ENCODE results near the gene SLC39A1. TPM values are rescaled to one million over a fixed set of nuclear protein-coding genes. Genes with fewer than 3 reads are reported as not detected.

The SLC39A1 gene
- total and polyA plus RNA-seq, 2 donors (not counting 3 experiments of a cell fraction or from before 2014, with no cell fraction given) = 75.8 to 98.0 TPM

DNA sequence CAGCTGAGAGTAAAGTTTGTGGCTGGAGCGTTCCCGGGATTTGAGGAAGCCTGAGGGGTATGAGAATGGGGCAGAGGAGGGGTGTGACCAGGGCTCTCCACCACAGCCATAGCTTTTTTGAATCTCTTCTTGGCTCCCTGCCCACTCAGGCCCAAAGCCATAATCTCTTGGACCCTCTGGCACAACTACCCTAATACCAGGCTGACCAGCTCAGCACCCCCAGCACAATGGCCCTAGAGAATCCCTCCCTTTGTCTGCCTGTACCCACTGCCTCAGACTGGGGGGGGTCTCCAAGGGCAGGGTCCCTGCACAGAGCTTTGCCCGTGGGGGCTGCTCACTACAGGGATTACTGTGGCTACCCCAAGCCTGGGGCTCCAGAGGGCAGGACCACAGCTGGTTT lies 24.3 kb downstream of the SLC39A1 start:
- CTCF ChIA-PET = interaction anchor here (1.9 to 2.8 kb wide), 2 partner anchors 10 to 118 kb away, joined by 5 to 15 read pairs; no protein-coding TSS in a partner anchor
- H4K20me1 ChIP-seq (replicated peaks; ENCODE audit: control insufficient read depth, extremely low read depth, insufficient read depth, low read length) = no peaks in the 10 kb centered on the region
- dilution Hi-C loops (cut with MboI; ENCODE audit: extremely low pct_ligation_motif_present, low sequenced_read_pairs) = no loop called here
- H3K4me1 ChIP-seq (ENCODE audit: control insufficient read depth, extremely low read depth, insufficient read depth, low read length) = no peaks in the 10 kb centered on the region
- H2AFZ ChIP-seq (ENCODE audit: low read depth, low read length) = no peak overlapping the region
- H3K9me1 ChIP-seq (replicated peaks; ENCODE audit: control insufficient read depth, extremely low read depth, insufficient read depth, low read length) = no peaks in the 10 kb centered on the region
- TF ChIP-seq, protein P1, sequence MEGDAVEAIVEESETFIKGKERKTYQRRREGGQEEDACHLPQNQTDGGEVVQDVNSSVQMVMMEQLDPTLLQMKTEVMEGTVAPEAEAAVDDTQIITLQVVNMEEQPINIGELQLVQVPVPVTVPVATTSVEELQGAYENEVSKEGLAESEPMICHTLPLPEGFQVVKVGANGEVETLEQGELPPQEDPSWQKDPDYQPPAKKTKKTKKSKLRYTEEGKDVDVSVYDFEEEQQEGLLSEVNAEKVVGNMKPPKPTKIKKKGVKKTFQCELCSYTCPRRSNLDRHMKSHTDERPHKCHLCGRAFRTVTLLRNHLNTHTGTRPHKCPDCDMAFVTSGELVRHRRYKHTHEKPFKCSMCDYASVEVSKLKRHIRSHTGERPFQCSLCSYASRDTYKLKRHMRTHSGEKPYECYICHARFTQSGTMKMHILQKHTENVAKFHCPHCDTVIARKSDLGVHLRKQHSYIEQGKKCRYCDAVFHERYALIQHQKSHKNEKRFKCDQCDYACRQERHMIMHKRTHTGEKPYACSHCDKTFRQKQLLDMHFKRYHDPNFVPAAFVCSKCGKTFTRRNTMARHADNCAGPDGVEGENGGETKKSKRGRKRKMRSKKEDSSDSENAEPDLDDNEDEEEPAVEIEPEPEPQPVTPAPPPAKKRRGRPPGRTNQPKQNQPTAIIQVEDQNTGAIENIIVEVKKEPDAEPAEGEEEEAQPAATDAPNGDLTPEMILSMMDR (IDR thresholded peaks at IDR 0.05; ENCODE audit: extremely low read depth in 1 of 2, insufficient read depth in 1 of 2, low read depth in 1 of 2, low read length in 2 of 2) = no peak
- TF ChIP-seq, protein P2, sequence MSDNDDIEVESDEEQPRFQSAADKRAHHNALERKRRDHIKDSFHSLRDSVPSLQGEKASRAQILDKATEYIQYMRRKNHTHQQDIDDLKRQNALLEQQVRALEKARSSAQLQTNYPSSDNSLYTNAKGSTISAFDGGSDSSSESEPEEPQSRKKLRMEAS (IDR thresholded peaks at IDR 0.05; ENCODE audit: insufficient read depth, insufficient read length) = no peak
- TF ChIP-seq POLR2AphosphoS5 (IDR thresholded peaks at IDR 0.05; ENCODE audit: insufficient read depth, low read depth, low read length) = no peak
- DNase-seq (ENCODE audit: low read depth, low spot score) = no peak
- no peak overlapping the region for H3K9ac ChIP-seq (replicated peaks; ENCODE audit: extremely low read depth, insufficient read depth, low read length)
- no peak overlapping the region for H3K27ac ChIP-seq (ENCODE audit: insufficient read depth, low read depth, low read length)
- POLR2A ChIA-PET = interaction anchor here (1.1 to 1.2 kb wide), 2 partner anchors 16 to 51 kb away, joined by 3 to 4 read pairs; partner anchors contain the start of genes GATAD2B and RPS27
- no peak overlapping the region for H3K4me2 ChIP-seq (ENCODE audit: insufficient read depth, low read length)
- no peak overlapping the region for H3K4me3 ChIP-seq (replicated peaks in 1 of 3; ENCODE audit: insufficient read depth in 1 of 3, low read depth in 1 of 3, low read length in 3 of 3)
- no peaks in the 10 kb centered on the region for H3K27me3 ChIP-seq (ENCODE audit: control insufficient read depth in 2 of 2, insufficient read depth in 2 of 2, low read length in 2 of 2)
- peaks cover 5 to 53% of the 10 kb centered on the region in 2 experiments for H3K36me3 ChIP-seq (ENCODE audit: control insufficient read depth in 2 of 2, extremely low read depth in 1 of 2, insufficient read depth in 2 of 2, low read length in 2 of 2)
- H3K9me3 ChIP-seq (replicated peaks; ENCODE audit: control insufficient read depth, insufficient read depth, low read length) = no peaks in the 10 kb centered on the region
- intact Hi-C loops (cut with micrococcal nuclease) = no loop called here
- FAIRE-seq = no peak
- H3K79me2 ChIP-seq (ENCODE audit: control insufficient read depth, insufficient read depth, low read length) = no peaks in the 10 kb centered on the region
- no TSS peak for BruUV-seq (replicated peaks)

DNA sequence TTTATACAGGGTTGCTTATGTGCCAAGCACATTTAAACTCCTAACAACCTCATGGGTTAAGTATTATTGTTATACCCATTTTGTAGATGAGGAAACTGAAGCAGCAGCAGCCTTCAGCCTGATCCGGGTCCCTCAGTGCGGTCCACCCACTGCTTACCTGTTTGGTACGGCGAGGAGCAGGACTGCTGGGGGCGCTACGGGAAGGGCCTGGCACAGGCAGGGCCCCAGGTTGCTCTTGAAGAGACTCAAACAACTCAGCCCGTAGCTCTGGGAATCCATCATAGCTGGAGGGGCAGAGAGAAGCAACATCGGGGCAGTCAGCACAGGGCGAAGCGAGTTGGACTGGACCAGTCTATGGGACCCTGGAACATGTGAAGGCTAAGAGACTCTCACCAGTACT lies 26.0 kb downstream of the SLC39A1 start:
- DNase-seq (ENCODE audit: low read depth, low spot score) (no peak), FAIRE-seq (no peak)
- H3K9ac ChIP-seq (replicated peaks; ENCODE audit: extremely low read depth, insufficient read depth, low read length) = no peak overlapping the region
- ChIA-PET CTCF (interaction anchor here (0.8 to 1.4 kb wide), 2 partner anchors 9 to 21 kb away, joined by 4 to 7 read pairs; partner anchors contain the start of genes CRTC2 and DENND4B), POLR2A (no interaction called here)
- H3K36me3 ChIP-seq (ENCODE audit: control insufficient read depth in 2 of 2, extremely low read depth in 1 of 2, insufficient read depth in 2 of 2, low read length in 2 of 2) = peaks cover 5 to 60% of the 10 kb centered on the region in 2 experiments
- H3K9me1 ChIP-seq (replicated peaks; ENCODE audit: control insufficient read depth, extremely low read depth, insufficient read depth, low read length) = no peaks in the 10 kb centered on the region
- TF ChIP-seq, protein P1 (IDR thresholded peaks at IDR 0.05; ENCODE audit: extremely low read depth in 1 of 2, insufficient read depth in 1 of 2, low read depth in 1 of 2, low read length in 2 of 2) = no peak
- TF ChIP-seq POLR2A (IDR thresholded peaks at IDR 0.05; ENCODE audit: low read depth, low read length) = no peak
- no peak for TF ChIP-seq FOS (IDR thresholded peaks at IDR 0.05; ENCODE audit: borderline replicate concordance, insufficient read depth, low read length)
- no peak for TF ChIP-seq JUN (IDR thresholded peaks at IDR 0.05; ENCODE audit: borderline replicate concordance, insufficient read depth, insufficient read length, low read depth)
- no peak for TF ChIP-seq EZH2 (IDR thresholded peaks at IDR 0.05; ENCODE audit: borderline replicate concordance, low read depth, low read length, severe bottlenecking)
- no peak for TF ChIP-seq POLR2AphosphoS5 (IDR thresholded peaks at IDR 0.05; ENCODE audit: insufficient read depth, low read depth, low read length)
- no peaks in the 10 kb centered on the region for H3K4me1 ChIP-seq (ENCODE audit: control insufficient read depth, extremely low read depth, insufficient read depth, low read length)
- intact Hi-C loops (cut with micrococcal nuclease) = no loop called here
- no peaks in the 10 kb centered on the region for H3K27me3 ChIP-seq (ENCODE audit: control insufficient read depth in 2 of 2, insufficient read depth in 2 of 2, low read length in 2 of 2)
- H3K79me2 ChIP-seq (ENCODE audit: control insufficient read depth, insufficient read depth, low read length) = no peaks in the 10 kb centered on the region
- H3K27ac ChIP-seq (ENCODE audit: insufficient read depth, low read depth, low read length) = no peak overlapping the region
- no peak overlapping the region for H3K4me3 ChIP-seq (replicated peaks in 1 of 3; ENCODE audit: insufficient read depth in 1 of 3, low read depth in 1 of 3, low read length in 3 of 3)
- no peaks in the 10 kb centered on the region for H4K20me1 ChIP-seq (replicated peaks; ENCODE audit: control insufficient read depth, extremely low read depth, insufficient read depth, low read length)
- no peaks in the 10 kb centered on the region for H3K9me3 ChIP-seq (replicated peaks; ENCODE audit: control insufficient read depth, insufficient read depth, low read length)
- BruUV-seq (replicated peaks) = no TSS peak
- no peak overlapping the region for H3K4me2 ChIP-seq (ENCODE audit: insufficient read depth, low read length)
- no peak overlapping the region for H2AFZ ChIP-seq (ENCODE audit: low read depth, low read length)
- dilution Hi-C loops (cut with MboI; ENCODE audit: extremely low pct_ligation_motif_present, low sequenced_read_pairs) = no loop called here
